ENCODE measurements around the gene OR6C70.

The OR6C70 gene

DNA sequence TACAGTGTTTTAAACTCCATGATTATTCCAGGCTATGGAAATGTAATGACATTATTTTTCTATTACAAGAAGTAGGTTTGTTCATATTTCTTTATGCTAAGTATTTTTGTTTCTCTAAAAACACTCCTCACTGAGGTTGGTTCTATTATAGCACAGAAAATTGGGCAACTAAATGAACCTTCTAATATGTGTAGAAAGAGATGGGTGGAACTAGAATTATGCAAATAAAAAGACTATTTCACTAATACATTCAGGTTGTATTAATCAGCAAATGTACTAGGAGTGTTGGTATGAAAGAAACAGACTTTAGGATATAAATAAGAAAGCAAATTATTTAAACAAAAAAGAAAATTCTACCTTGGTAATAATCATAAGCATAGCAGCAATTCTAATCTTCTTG is 21.1 kb downstream of the OR6C70 start:
- CTCF ChIA-PET = no interaction called here
- TF ChIP-seq ZNF223 (tag by site-specific recombination; IDR thresholded peaks at IDR 0.05) = no peak
- no peak for TF ChIP-seq ZNF335 (tag by site-specific recombination; conservative IDR thresholded peaks at IDR 0.05)
- TF ChIP-seq, protein P1, sequence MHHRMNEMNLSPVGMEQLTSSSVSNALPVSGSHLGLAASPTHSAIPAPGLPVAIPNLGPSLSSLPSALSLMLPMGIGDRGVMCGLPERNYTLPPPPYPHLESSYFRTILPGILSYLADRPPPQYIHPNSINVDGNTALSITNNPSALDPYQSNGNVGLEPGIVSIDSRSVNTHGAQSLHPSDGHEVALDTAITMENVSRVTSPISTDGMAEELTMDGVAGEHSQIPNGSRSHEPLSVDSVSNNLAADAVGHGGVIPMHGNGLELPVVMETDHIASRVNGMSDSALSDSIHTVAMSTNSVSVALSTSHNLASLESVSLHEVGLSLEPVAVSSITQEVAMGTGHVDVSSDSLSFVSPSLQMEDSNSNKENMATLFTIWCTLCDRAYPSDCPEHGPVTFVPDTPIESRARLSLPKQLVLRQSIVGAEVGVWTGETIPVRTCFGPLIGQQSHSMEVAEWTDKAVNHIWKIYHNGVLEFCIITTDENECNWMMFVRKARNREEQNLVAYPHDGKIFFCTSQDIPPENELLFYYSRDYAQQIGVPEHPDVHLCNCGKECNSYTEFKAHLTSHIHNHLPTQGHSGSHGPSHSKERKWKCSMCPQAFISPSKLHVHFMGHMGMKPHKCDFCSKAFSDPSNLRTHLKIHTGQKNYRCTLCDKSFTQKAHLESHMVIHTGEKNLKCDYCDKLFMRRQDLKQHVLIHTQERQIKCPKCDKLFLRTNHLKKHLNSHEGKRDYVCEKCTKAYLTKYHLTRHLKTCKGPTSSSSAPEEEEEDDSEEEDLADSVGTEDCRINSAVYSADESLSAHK (tag by site-specific recombination; IDR thresholded peaks at IDR 0.05) = no peak
- no peak for TF ChIP-seq SALL2 (tag by site-specific recombination; IDR thresholded peaks at IDR 0.05; ENCODE audit: borderline replicate concordance)
- no peak for TF ChIP-seq ZBTB1 (tag by site-specific recombination; IDR thresholded peaks at IDR 0.05)
- TF ChIP-seq, protein P2, sequence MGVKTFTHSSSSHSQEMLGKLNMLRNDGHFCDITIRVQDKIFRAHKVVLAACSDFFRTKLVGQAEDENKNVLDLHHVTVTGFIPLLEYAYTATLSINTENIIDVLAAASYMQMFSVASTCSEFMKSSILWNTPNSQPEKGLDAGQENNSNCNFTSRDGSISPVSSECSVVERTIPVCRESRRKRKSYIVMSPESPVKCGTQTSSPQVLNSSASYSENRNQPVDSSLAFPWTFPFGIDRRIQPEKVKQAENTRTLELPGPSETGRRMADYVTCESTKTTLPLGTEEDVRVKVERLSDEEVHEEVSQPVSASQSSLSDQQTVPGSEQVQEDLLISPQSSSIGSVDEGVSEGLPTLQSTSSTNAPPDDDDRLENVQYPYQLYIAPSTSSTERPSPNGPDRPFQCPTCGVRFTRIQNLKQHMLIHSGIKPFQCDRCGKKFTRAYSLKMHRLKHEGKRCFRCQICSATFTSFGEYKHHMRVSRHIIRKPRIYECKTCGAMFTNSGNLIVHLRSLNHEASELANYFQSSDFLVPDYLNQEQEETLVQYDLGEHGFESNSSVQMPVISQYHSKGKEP (tag by site-specific recombination; IDR thresholded peaks at IDR 0.05) = no peak
- TF ChIP-seq, protein P3, sequence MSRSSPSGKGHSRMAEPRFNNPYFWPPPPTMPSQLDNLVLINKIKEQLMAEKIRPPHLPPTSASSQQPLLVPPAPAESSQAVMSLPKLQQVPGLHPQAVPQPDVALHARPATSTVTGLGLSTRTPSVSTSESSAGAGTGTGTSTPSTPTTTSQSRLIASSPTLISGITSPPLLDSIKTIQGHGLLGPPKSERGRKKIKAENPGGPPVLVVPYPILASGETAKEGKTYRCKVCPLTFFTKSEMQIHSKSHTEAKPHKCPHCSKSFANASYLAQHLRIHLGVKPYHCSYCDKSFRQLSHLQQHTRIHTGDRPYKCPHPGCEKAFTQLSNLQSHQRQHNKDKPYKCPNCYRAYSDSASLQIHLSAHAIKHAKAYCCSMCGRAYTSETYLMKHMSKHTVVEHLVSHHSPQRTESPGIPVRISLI (tag by site-specific recombination; IDR thresholded peaks at IDR 0.05) = no peak
- TF ChIP-seq, protein P4, sequence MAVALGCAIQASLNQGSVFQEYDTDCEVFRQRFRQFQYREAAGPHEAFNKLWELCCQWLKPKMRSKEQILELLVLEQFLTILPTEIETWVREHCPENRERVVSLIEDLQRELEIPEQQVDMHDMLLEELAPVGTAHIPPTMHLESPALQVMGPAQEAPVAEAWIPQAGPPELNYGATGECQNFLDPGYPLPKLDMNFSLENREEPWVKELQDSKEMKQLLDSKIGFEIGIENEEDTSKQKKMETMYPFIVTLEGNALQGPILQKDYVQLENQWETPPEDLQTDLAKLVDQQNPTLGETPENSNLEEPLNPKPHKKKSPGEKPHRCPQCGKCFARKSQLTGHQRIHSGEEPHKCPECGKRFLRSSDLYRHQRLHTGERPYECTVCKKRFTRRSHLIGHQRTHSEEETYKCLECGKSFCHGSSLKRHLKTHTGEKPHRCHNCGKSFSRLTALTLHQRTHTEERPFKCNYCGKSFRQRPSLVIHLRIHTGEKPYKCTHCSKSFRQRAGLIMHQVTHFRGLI (tag by site-specific recombination; IDR thresholded peaks at IDR 0.05) = no peak
- no peak for TF ChIP-seq MEIS1 (CRISPR knock-in tag; IDR thresholded peaks at IDR 0.05; ENCODE audit: borderline replicate concordance)
- no peak for TF ChIP-seq ZNF138 (tag by site-specific recombination; IDR thresholded peaks at IDR 0.05; ENCODE audit: borderline replicate concordance)
- no peaks in the 10 kb centered on the region for H3K4me1 ChIP-seq (ENCODE audit: control insufficient read depth, insufficient read depth, low read length)
- no peaks in the 10 kb centered on the region for H3K9me3 ChIP-seq (ENCODE audit: control insufficient read depth, insufficient read depth, low read depth, low read length)
- H3K27ac ChIP-seq (ENCODE audit: extremely low read depth, low read depth, low read length) = no peak overlapping the region
- no peaks in the 10 kb centered on the region for H3K36me3 ChIP-seq (ENCODE audit: control insufficient read depth in 2 of 2, insufficient read depth in 1 of 2, low read length in 2 of 2)
- POLR2A ChIA-PET = no interaction called here
- H3K4me3 ChIP-seq (ENCODE audit: low read depth, low read length) = no peak overlapping the region

DNA sequence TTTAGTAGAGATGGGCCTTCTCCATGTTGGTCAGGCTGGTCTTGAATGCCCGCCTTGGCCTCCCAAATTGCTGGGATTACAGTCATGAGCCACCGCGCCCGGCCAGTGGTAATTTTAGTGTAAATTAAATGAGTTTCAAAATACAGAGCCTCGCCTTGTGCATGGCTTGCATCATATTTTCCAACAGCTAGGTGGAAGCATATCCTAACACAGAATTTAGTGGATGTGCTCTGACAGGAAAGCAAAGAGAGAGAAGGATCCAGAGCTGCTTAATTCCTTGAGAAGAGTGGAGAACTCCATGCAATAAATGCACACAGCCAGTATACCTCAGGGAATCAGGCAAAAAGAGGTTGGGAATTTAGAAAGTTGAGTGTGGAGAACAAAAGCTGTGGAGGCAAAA is 23.6 kb downstream of the OR6C70 start:
- no peak overlapping the region for H3K27ac ChIP-seq (ENCODE audit: extremely low read depth, low read depth, low read length)
- ChIA-PET CTCF (interaction anchor here (1.1 kb wide), 1 partner anchor 211 kb away, joined by 3 read pairs; no protein-coding TSS in a partner anchor), POLR2A (no interaction called here)
- H3K4me3 ChIP-seq (ENCODE audit: low read depth, low read length) = no peak overlapping the region
- H3K36me3 ChIP-seq (ENCODE audit: control insufficient read depth in 2 of 2, insufficient read depth in 1 of 2, low read length in 2 of 2) = no peaks in the 10 kb centered on the region
- no peaks in the 10 kb centered on the region for H3K9me3 ChIP-seq (ENCODE audit: control insufficient read depth, insufficient read depth, low read depth, low read length)
- no peaks in the 10 kb centered on the region for H3K4me1 ChIP-seq (ENCODE audit: control insufficient read depth, insufficient read depth, low read length)
- TF ChIP-seq ZNF211 (tag by site-specific recombination; IDR thresholded peaks at IDR 0.05; ENCODE audit: low read depth) (no peak), ZNF777 (tag by site-specific recombination; IDR thresholded peaks at IDR 0.05; ENCODE audit: borderline replicate concordance) (no peak), ZBTB21 (tag by site-specific recombination; IDR thresholded peaks at IDR 0.05) (no peak), SP3 (tag by site-specific recombination; IDR thresholded peaks at IDR 0.05) (no peak), ZNF785 (tag by site-specific recombination; IDR thresholded peaks at IDR 0.05) (no peak)
- TF ChIP-seq, protein P5, sequence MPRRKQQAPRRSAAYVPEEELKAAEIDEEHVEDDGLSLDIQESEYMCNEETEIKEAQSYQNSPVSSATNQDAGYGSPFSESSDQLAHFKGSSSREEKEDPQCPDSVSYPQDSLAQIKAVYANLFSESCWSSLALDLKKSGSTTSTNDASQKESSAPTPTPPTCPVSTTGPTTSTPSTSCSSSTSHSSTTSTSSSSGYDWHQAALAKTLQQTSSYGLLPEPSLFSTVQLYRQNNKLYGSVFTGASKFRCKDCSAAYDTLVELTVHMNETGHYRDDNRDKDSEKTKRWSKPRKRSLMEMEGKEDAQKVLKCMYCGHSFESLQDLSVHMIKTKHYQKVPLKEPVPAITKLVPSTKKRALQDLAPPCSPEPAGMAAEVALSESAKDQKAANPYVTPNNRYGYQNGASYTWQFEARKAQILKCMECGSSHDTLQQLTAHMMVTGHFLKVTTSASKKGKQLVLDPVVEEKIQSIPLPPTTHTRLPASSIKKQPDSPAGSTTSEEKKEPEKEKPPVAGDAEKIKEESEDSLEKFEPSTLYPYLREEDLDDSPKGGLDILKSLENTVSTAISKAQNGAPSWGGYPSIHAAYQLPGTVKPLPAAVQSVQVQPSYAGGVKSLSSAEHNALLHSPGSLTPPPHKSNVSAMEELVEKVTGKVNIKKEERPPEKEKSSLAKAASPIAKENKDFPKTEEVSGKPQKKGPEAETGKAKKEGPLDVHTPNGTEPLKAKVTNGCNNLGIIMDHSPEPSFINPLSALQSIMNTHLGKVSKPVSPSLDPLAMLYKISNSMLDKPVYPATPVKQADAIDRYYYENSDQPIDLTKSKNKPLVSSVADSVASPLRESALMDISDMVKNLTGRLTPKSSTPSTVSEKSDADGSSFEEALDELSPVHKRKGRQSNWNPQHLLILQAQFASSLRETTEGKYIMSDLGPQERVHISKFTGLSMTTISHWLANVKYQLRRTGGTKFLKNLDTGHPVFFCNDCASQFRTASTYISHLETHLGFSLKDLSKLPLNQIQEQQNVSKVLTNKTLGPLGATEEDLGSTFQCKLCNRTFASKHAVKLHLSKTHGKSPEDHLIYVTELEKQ (tag by site-specific recombination; IDR thresholded peaks at IDR 0.05; ENCODE audit: borderline replicate concordance) = no peak
- TF ChIP-seq, protein P6, sequence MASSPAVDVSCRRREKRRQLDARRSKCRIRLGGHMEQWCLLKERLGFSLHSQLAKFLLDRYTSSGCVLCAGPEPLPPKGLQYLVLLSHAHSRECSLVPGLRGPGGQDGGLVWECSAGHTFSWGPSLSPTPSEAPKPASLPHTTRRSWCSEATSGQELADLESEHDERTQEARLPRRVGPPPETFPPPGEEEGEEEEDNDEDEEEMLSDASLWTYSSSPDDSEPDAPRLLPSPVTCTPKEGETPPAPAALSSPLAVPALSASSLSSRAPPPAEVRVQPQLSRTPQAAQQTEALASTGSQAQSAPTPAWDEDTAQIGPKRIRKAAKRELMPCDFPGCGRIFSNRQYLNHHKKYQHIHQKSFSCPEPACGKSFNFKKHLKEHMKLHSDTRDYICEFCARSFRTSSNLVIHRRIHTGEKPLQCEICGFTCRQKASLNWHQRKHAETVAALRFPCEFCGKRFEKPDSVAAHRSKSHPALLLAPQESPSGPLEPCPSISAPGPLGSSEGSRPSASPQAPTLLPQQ (tag by site-specific recombination; IDR thresholded peaks at IDR 0.05) = no peak
- TF ChIP-seq, protein P7, sequence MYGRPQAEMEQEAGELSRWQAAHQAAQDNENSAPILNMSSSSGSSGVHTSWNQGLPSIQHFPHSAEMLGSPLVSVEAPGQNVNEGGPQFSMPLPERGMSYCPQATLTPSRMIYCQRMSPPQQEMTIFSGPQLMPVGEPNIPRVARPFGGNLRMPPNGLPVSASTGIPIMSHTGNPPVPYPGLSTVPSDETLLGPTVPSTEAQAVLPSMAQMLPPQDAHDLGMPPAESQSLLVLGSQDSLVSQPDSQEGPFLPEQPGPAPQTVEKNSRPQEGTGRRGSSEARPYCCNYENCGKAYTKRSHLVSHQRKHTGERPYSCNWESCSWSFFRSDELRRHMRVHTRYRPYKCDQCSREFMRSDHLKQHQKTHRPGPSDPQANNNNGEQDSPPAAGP (tag by site-specific recombination; IDR thresholded peaks at IDR 0.05) = no peak
- TF ChIP-seq, protein P8, sequence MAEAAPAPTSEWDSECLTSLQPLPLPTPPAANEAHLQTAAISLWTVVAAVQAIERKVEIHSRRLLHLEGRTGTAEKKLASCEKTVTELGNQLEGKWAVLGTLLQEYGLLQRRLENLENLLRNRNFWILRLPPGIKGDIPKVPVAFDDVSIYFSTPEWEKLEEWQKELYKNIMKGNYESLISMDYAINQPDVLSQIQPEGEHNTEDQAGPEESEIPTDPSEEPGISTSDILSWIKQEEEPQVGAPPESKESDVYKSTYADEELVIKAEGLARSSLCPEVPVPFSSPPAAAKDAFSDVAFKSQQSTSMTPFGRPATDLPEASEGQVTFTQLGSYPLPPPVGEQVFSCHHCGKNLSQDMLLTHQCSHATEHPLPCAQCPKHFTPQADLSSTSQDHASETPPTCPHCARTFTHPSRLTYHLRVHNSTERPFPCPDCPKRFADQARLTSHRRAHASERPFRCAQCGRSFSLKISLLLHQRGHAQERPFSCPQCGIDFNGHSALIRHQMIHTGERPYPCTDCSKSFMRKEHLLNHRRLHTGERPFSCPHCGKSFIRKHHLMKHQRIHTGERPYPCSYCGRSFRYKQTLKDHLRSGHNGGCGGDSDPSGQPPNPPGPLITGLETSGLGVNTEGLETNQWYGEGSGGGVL (tag by site-specific recombination; IDR thresholded peaks at IDR 0.05) = no peak
